Breast epithelium (tissue), 3 donors: ENCODE data around the gene ABTB2.

ENCODE experiments used
- POLR2A ChIP-seq: fragments of 450-650 bp; IDR thresholded peaks from one replicate; pipeline ENCODE4 v1.6.1; 2016; ENCODE audit warnings: antibody characterized with exemption, mild to moderate bottlenecking, moderate library complexity
- POLR2AphosphoS5 ChIP-seq, 3 donors: sonication (generic); formaldehyde crosslinking; IDR thresholded peaks; one replicate each; pipeline ENCODE4 v1.6.1; 2017; ENCODE audit warnings: antibody characterized with exemption in 3 of 3
- TF ChIP-seq, protein P1 (sequence below), 3 donors: fragments of 450-650 bp; IDR thresholded peaks; one replicate each; pipeline ENCODE4 v1.5.1; 2016 to 2017; ENCODE audit warnings: antibody characterized with exemption in 3 of 3, mild to moderate bottlenecking in 3 of 3, moderate library complexity in 3 of 3

DNA sequence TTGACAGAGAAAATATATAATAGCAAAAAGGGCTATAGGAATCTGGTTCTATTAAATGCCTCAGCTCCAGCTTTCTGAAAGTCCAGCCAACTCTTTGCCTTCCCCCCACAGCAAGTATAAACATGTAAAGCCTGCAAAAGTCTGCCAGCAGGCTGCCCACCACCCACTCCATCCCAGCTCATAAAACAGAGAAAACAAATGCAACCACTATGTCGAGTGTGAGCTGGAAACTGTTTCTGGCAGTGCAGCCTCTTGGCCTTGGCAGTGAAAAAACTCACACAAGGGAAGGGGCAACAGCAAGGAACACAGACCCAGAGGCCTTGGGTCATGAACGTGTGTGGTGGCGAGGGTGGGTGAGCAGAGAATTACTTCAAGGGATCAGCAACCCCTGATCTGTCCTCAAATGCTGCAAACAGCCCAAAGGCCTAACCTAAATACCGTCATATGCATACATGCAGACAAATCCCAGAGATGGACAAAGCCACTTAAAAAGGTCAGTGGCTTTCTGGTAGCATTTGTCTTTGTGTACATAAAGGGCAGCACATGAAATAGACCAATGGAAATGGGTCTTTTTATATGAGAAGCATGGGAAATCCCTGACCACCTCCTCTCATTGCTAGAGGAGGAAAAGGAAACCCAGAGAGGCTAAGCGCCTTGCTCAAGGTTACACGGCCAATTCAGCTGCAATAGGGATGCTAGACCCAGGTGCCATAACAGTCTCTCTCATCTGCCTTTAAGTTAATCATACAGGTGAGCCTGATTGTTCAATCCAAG is 177.6 kb downstream of the ABTB2 start:
- TF ChIP-seq, protein P1, sequence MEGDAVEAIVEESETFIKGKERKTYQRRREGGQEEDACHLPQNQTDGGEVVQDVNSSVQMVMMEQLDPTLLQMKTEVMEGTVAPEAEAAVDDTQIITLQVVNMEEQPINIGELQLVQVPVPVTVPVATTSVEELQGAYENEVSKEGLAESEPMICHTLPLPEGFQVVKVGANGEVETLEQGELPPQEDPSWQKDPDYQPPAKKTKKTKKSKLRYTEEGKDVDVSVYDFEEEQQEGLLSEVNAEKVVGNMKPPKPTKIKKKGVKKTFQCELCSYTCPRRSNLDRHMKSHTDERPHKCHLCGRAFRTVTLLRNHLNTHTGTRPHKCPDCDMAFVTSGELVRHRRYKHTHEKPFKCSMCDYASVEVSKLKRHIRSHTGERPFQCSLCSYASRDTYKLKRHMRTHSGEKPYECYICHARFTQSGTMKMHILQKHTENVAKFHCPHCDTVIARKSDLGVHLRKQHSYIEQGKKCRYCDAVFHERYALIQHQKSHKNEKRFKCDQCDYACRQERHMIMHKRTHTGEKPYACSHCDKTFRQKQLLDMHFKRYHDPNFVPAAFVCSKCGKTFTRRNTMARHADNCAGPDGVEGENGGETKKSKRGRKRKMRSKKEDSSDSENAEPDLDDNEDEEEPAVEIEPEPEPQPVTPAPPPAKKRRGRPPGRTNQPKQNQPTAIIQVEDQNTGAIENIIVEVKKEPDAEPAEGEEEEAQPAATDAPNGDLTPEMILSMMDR (IDR thresholded peaks at IDR 0.05) = no peak
- TF ChIP-seq POLR2A = no peak
- no peak for TF ChIP-seq POLR2AphosphoS5 (IDR thresholded peaks at IDR 0.05)
